PC-9 (cell line): ENCODE data around the gene VAV2. TPM values are rescaled to one million over a fixed set of nuclear protein-coding genes. Genes with fewer than 3 reads are reported as not detected.

Source experiments
- BruUV-seq: library from RNA; stranded (reverse); fragments of 400-500 nt; replicated peaks from 2 replicates; lab custom pipeline; 2021; lab: Mats Ljungman, UMichigan
- CTCF ChIA-PET: fragments of 300-600 bp; sonication (Branson Sonifier 250); formaldehyde crosslinking; loops from one replicate; lab custom pipeline; 2022; ENCODE audit warnings: antibody characterized with exemption; lab: Charles Lee
- POLR2A ChIA-PET: fragments of 300-600 bp; sonication (Branson Sonifier 250); formaldehyde crosslinking; loops from one replicate; lab custom pipeline; 2022; ENCODE audit warnings: antibody characterized with exemption; ENCODE audit not compliant: unreplicated experiment; lab: Charles Lee
- DNase-seq, 2 experiments: peaks; one replicate each; pipeline versions ENCODE4 v3.0.0 to v3.0.0-alpha.2; 2015 to 2022; ENCODE audit warnings: mixed read lengths in 1 of 2
- H2AFZ ChIP-seq: fragments of 200-600 bp; sonication (generic); 2 replicates; pipeline ENCODE4 v1.8.1; 2017; ENCODE audit warnings: antibody characterized with exemption
- H3F3A ChIP-seq: fragments of 200-600 bp; sonication (generic); 2 replicates; pipeline ENCODE4 v1.8.1; 2017; ENCODE audit warnings: antibody characterized with exemption, mild to moderate bottlenecking, low read depth; ENCODE audit not compliant: insufficient read depth
- H3K27ac ChIP-seq: fragments of 200-600 bp; sonication (generic); 2 replicates; pipeline ENCODE4 v1.6.1; 2016; ENCODE audit warnings: mixed run types
- H3K27me3 ChIP-seq: fragments of 200-600 bp; sonication (generic); 2 replicates; pipeline ENCODE4 v1.6.1; 2016; ENCODE audit warnings: low read depth, mixed run types; ENCODE audit not compliant: insufficient read depth
- H3K36me3 ChIP-seq: fragments of 200-600 bp; sonication (generic); 2 replicates; pipeline ENCODE4 v1.6.1; 2016; ENCODE audit warnings: low read depth, mixed run types
- H3K4me1 ChIP-seq: fragments of 200-600 bp; sonication (generic); replicated peaks from 2 replicates; pipeline ENCODE4 v1.6.1; 2016; ENCODE audit warnings: mixed run types; ENCODE audit not compliant: insufficient read depth
- H3K4me2 ChIP-seq: fragments of 200-600 bp; sonication (generic); 2 replicates; pipeline ENCODE4 v1.6.1; 2017; ENCODE audit warnings: mixed run types
- H3K4me3 ChIP-seq: fragments of 200-600 bp; sonication (generic); 2 replicates; pipeline ENCODE4 v1.6.1; 2016; ENCODE audit warnings: mixed run types
- H3K79me2 ChIP-seq: fragments of 200-600 bp; sonication (generic); 2 replicates; pipeline ENCODE4 v1.6.1; 2017; ENCODE audit warnings: low read depth, mixed run types
- H3K9me2 ChIP-seq: fragments of 200-600 bp; sonication (generic); 2 replicates; pipeline ENCODE4 v1.8.1; 2017; ENCODE audit warnings: mild to moderate bottlenecking; ENCODE audit not compliant: insufficient read depth
- H3K9me3 ChIP-seq: fragments of 200-600 bp; sonication (generic); 2 replicates; pipeline ENCODE4 v1.8.1; 2016; ENCODE audit warnings: low read depth; ENCODE audit not compliant: insufficient read depth
- H4K20me1 ChIP-seq: fragments of 200-600 bp; sonication (generic); 2 replicates; pipeline ENCODE4 v1.8.1; 2017; ENCODE audit not compliant: insufficient read depth
- EZH2 ChIP-seq: fragments of 200-600 bp; sonication (generic); IDR thresholded peaks from 2 replicates; pipeline ENCODE4 v1.8.0; 2017; ENCODE audit warnings: antibody characterized with exemption, low read depth
- intact Hi-C: fragments of 100-400 bp; cut with micrococcal nuclease; formaldehyde crosslinking; loops from one replicate; pipeline ENCODE4 v1.10.0; 2022; ENCODE audit not compliant: unreplicated experiment
- total RNA-seq: library from RNA; stranded (reverse); gene quantifications from 2 replicates; pipeline ENCODE4 v1.2.3, GENCODE V29; 2021
- TF ChIP-seq, protein P1 (sequence below): fragments of 200-600 bp; sonication (generic); conservative IDR thresholded peaks from 2 replicates; pipeline ENCODE4 v1.6.1; 2017; ENCODE audit warnings: mixed run types, antibody characterized with exemption, mild to moderate bottlenecking, moderate library complexity

Gene VAV2
- total RNA-seq, 1 experiment from 2014 or later, result 36.5 TPM

DNA sequence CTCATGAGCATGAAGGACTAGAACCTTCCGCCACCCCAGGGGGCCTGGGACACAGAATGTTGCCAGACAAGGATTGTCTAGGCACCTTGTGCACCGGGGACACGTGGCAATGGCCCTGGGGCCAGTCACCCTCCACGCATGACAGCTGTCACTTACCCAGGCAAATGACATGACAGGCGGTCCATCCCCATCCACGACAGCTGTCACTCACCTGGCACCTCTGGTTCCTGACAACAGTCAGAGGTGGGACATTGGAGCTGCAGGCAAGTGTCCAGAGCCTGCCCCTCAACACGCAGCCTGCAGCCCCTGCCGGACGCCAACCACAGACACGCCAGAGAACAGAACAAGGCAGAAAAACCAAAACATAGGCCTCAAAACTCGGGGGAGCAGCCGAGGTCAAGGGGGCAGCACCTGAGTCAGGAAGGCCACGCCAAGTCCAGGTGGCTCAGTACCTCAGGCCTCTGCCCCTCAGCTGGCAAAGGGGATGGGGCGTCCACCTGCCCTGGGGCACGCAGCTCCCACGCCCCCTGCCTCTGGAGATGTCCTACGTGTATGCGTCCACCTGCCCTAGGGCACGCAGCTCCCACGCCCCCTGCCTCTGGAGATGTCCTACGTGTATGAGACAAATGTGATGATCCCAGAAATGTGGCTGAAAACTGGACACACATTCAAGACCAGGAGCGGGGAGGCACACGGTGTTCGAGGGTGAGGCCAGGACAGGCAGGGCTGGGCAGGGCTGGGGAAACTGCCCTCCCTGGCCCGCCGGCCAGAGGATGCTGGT is 14.5 kb downstream of the VAV2 start:
- H3F3A ChIP-seq, result no peaks in the 10 kb centered on the region
- H3K9me2 ChIP-seq, result no peaks in the 10 kb centered on the region
- ChIA-PET POLR2A (no interaction called here), CTCF (interaction anchor here (0.7 kb wide), 1 partner anchor 37 kb away, joined by 4 read pairs; no protein-coding TSS in a partner anchor)
- intact Hi-C loops, result no loop called here
- no peak for TF ChIP-seq EZH2
- TF ChIP-seq, protein P1, sequence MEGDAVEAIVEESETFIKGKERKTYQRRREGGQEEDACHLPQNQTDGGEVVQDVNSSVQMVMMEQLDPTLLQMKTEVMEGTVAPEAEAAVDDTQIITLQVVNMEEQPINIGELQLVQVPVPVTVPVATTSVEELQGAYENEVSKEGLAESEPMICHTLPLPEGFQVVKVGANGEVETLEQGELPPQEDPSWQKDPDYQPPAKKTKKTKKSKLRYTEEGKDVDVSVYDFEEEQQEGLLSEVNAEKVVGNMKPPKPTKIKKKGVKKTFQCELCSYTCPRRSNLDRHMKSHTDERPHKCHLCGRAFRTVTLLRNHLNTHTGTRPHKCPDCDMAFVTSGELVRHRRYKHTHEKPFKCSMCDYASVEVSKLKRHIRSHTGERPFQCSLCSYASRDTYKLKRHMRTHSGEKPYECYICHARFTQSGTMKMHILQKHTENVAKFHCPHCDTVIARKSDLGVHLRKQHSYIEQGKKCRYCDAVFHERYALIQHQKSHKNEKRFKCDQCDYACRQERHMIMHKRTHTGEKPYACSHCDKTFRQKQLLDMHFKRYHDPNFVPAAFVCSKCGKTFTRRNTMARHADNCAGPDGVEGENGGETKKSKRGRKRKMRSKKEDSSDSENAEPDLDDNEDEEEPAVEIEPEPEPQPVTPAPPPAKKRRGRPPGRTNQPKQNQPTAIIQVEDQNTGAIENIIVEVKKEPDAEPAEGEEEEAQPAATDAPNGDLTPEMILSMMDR, result no peak
- no peaks in the 10 kb centered on the region for H3K36me3 ChIP-seq
- DNase-seq, result no peak
- no peak overlapping the region for H3K27ac ChIP-seq
- H4K20me1 ChIP-seq, result peaks cover 87% of the 10 kb centered on the region
- H3K4me3 ChIP-seq, result no peak overlapping the region
- no TSS peak for BruUV-seq
- no peaks in the 10 kb centered on the region for H3K27me3 ChIP-seq
- no peaks in the 10 kb centered on the region for H3K9me3 ChIP-seq
- H2AFZ ChIP-seq, result no peak overlapping the region
- H3K4me1 ChIP-seq, result no peaks in the 10 kb centered on the region
- H3K4me2 ChIP-seq, result no peak overlapping the region
- peaks cover 54% of the 10 kb centered on the region for H3K79me2 ChIP-seq

DNA sequence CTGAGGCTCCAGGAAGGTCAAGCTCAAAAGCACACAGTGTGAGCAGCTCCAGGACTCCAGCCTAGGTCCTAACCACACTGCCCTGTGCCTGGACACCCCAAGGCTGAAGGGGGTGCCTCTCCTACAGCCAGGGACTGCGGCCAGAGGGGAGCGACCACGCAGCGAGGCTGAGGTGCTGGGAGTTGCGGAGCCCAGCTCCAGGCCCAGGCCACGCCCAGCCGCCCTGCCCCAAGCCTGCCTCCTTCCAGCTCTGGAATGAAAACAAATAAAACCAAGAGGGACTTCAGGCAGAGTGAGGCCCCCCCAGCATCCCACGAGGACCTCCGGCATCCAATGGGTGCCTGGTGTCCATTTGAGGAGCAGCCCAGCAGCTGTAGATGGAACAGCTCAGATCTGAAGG is 15.2 kb downstream of the VAV2 start:
- no peak overlapping the region for H3K27ac ChIP-seq
- no peaks in the 10 kb centered on the region for H3K9me2 ChIP-seq
- no peak for TF ChIP-seq EZH2
- TF ChIP-seq, protein P1, result no peak
- H3K4me1 ChIP-seq, result peaks cover 5% of the 10 kb centered on the region
- H3K79me2 ChIP-seq, result peaks cover 61% of the 10 kb centered on the region
- no peaks in the 10 kb centered on the region for H3K9me3 ChIP-seq
- no peak overlapping the region for H2AFZ ChIP-seq
- no peak overlapping the region for H3K4me2 ChIP-seq
- H4K20me1 ChIP-seq, result peaks cover 90% of the 10 kb centered on the region
- no peak overlapping the region for H3K4me3 ChIP-seq
- POLR2A ChIA-PET, result no interaction called here
- intact Hi-C loops, result no loop called here
- no peaks in the 10 kb centered on the region for H3K36me3 ChIP-seq
- H3K27me3 ChIP-seq, result no peaks in the 10 kb centered on the region
- CTCF ChIA-PET, result interaction anchor here (0.7 kb wide), 1 partner anchor 36 kb away, joined by 4 read pairs; no protein-coding TSS in a partner anchor
- no TSS peak for BruUV-seq
- H3F3A ChIP-seq, result no peaks in the 10 kb centered on the region; the same call in 1 of the 2 replicates
- DNase-seq, result no peak

DNA sequence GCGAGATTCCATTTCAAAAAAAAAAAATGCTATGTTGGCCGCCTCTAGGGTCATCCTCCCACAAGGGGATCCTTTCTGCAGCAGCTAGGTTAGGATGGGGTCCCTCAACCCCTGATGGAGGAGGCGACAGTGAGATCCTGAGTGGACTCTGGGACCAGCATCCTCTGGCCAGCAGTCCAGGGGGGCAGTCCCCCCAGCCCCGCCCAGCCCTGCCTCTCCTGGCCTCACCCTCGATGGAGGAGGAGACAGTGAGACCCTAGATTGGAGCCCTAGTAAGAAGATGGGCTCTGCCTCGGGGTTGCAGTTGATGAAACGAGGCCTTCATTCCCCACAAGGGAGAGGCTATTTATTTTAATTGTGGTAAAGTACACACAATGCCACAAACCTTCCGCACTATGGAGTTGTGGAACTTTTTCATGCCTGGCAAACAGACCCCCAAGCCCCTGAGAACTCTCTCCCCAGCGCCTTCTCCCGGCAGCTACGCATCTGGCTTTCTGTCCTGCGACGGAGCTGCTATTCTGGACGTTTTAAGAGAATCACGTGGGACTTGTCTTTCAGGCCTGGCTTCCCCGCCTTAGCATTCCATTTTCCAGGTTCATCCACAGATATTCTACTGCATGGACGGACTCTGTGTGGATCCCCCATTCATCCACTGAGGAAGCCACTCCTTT is 15.8 kb downstream of the VAV2 start:
- H3K79me2 ChIP-seq, result peaks cover 61% of the 10 kb centered on the region
- no peak overlapping the region for H2AFZ ChIP-seq
- H3K36me3 ChIP-seq, result no peaks in the 10 kb centered on the region
- peaks cover 3% of the 10 kb centered on the region; the same call in 1 of the 2 replicates for H3F3A ChIP-seq
- H4K20me1 ChIP-seq, result peaks cover 90% of the 10 kb centered on the region
- no peaks in the 10 kb centered on the region for H3K9me2 ChIP-seq
- POLR2A ChIA-PET, result no interaction called here
- no peak overlapping the region for H3K4me2 ChIP-seq
- CTCF ChIA-PET, result interaction anchor here (0.7 kb wide), 1 partner anchor 36 kb away, joined by 4 read pairs; no protein-coding TSS in a partner anchor
- DNase-seq, result no peak
- no peak overlapping the region for H3K4me3 ChIP-seq
- H3K27ac ChIP-seq, result no peak overlapping the region
- intact Hi-C loops, result no loop called here
- H3K27me3 ChIP-seq, result no peaks in the 10 kb centered on the region
- BruUV-seq, result no TSS peak
- H3K4me1 ChIP-seq, result peaks cover 8% of the 10 kb centered on the region
- no peaks in the 10 kb centered on the region for H3K9me3 ChIP-seq
- TF ChIP-seq EZH2, result no peak
- TF ChIP-seq, protein P1, result no peak
